Tibial artery (tissue), 4 donors: ENCODE measurements around the gene ARFRP1.

Source experiments
- DNase-seq, 2 donors: peaks; one replicate each; pipeline ENCODE4 v3.0.0-alpha.2; 2019
- H3K27ac ChIP-seq, 2 donors: fragments of 200-600 bp; sonication (generic) in 1 of 2; 1 replicate in 1 of 2; 2 replicates in 1 of 2; pipeline ENCODE4 v1.5.1; 2018 to 2019; ENCODE audit warnings: mild to moderate bottlenecking in 1 of 2
- H3K27me3 ChIP-seq, 2 donors: fragments of 200-600 bp; sonication (generic) in 1 of 2; one replicate each; pipeline versions ENCODE4 v1.5.1 to v1.6.0; 2016 to 2019
- H3K36me3 ChIP-seq, 3 donors: fragments of 200-600 bp; sonication (generic) in 2 of 3; one replicate each; pipeline ENCODE4 v1.5.1; 2016 to 2019; ENCODE audit warnings: mild to moderate bottlenecking in 2 of 3
- H3K4me1 ChIP-seq, 4 donors: fragments of 200-600 bp; sonication (generic) in 2 of 4; 1 replicate in 3 of 4; 2 replicates in 1 of 4; pipeline ENCODE4 v1.5.1; 2016 to 2019
- H3K4me3 ChIP-seq, 2 donors: fragments of 200-600 bp; sonication (generic) in 1 of 2; 1 replicate in 1 of 2; 2 replicates in 1 of 2; pipeline ENCODE4 v1.5.1; 2018 to 2019; ENCODE audit warnings: mild to moderate bottlenecking in 2 of 2
- H3K9me3 ChIP-seq, 3 donors: fragments of 200-600 bp; sonication (generic) in 1 of 3; one replicate each; pipeline ENCODE4 v1.5.1; 2016 to 2019
- intact Hi-C: fragments of 100-400 bp; cut with DNase I; formaldehyde crosslinking; loops from one replicate; pipeline ENCODE4 v1.15.0; 2023; ENCODE audit warnings: low total_unique reads
- TF ChIP-seq, protein P1 (sequence below), 2 experiments: fragments of 200-600 bp in 1 of 2; fragments of 450-650 bp in 1 of 2; IDR thresholded peaks; one replicate each; pipeline ENCODE4 v1.5.1; 2017 to 2019; ENCODE audit warnings: antibody characterized with exemption in 2 of 2, mild to moderate bottlenecking in 1 of 2, moderate library complexity in 1 of 2

The ARFRP1 gene

DNA sequence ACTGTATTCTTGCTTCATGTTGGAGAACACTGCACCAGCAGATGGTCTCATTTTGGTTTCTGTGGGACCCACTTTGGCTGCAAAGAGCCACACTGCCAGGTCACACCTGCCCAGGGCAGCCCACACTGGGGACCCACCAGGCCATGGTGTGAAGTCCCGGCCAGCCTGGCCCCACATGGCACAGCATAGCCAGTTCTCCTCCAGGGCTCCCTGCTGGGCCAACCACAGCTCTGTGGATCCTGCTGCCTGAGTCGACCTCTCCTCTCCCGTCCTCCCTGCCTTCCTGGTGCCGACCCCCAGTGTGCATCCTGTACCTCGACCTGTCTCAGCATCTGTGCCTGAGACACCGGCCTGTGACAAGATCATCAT is 3.0 kb downstream of the ARFRP1 start:
- H3K36me3 ChIP-seq = peaks cover 11 to 71% (median 38%) of the 10 kb centered on the region in 3 donors
- peak in 1 of 2 donors; percentile 38 for DNase-seq
- H3K27me3 ChIP-seq = no peaks in the 10 kb centered on the region
- intact Hi-C loops = loop anchor here (5.0 kb wide), 2 partner anchors 47 to 77 kb away; partner anchors contain the start of genes GMEB2 and RTEL1
- peaks cover 0 to 34% (median 28%) of the 10 kb centered on the region in 4 donors for H3K4me1 ChIP-seq
- H3K27ac ChIP-seq = no peak overlapping the region
- TF ChIP-seq, protein P1, sequence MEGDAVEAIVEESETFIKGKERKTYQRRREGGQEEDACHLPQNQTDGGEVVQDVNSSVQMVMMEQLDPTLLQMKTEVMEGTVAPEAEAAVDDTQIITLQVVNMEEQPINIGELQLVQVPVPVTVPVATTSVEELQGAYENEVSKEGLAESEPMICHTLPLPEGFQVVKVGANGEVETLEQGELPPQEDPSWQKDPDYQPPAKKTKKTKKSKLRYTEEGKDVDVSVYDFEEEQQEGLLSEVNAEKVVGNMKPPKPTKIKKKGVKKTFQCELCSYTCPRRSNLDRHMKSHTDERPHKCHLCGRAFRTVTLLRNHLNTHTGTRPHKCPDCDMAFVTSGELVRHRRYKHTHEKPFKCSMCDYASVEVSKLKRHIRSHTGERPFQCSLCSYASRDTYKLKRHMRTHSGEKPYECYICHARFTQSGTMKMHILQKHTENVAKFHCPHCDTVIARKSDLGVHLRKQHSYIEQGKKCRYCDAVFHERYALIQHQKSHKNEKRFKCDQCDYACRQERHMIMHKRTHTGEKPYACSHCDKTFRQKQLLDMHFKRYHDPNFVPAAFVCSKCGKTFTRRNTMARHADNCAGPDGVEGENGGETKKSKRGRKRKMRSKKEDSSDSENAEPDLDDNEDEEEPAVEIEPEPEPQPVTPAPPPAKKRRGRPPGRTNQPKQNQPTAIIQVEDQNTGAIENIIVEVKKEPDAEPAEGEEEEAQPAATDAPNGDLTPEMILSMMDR (IDR thresholded peaks at IDR 0.05) = no peak
- H3K4me3 ChIP-seq = no peak overlapping the region
- H3K9me3 ChIP-seq = no peaks in the 10 kb centered on the region

DNA sequence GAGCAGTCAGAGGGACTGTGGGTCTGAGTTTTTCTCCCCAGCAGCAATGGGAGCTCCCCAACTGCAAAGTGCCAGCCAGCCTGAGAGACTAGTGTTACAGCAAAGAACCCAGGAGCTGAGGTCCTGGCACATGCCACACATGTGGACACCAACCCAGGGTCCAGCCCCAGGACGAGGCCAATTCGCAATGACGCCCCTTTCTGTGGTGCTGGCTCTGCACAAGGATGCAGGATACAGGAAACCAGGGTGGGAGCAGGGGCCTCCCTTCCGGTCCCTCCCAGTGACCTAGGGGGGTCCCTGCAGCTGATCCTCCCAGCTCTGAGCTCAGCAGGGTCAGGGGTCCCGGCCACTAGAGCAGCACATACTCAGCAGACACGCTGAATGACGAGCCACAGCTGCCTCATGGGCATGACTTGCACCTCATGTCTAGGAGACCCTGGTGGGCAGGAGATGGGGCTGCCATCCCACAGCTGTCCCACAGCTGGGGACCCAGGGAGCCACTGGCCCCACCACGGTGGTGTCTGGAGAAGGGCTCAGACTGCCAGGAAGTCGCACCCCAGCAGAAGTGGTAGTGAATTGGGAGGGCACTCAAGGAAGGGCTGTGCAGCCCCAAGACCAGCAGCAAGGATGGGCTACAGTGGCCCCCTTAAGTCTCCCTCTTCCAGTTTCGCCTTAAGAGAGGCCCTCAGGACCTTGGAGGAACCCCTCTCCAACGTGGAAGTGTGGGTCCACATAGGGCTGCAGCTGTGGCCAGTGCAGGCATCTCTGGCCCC is 3.6 kb downstream of the ARFRP1 start:
- intact Hi-C loops = no loop called here
- TF ChIP-seq, protein P1 (IDR thresholded peaks at IDR 0.05) = no peak
- H3K27ac ChIP-seq = no peak overlapping the region

DNA sequence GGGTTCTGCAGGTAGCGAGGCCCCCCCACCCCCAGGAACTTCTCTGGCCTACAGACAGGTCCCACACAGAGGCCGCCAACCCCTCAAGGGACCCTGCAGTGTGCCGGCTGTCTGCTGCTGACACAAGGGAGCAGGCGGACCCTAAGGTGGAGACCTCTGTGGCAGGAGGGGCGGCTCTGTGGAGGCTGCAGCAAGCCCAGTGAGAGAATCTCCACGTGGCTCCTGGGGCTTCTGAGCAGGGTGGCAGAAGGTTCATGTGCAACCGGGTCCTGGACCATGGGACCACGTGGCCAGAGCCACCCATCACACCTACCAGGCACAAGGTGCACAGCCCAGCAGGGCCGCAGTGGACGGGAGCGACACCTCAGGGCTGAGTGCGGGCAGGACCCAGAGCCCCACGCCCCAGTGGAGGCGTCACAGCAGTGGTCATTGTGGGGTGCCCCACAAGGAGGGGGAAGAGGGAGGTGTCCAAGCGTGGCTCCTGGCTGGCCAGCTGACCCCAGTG is 4.3 kb downstream of the ARFRP1 start:
- Histone ChIP-seq H3K27ac (no peak overlapping the region), H3K9me3 (no peaks in the 10 kb centered on the region), H3K36me3 (peaks cover 11 to 60% (median 44%) of the 10 kb centered on the region in 3 donors), H3K4me3 (no peak overlapping the region), H3K4me1 (peaks cover 0 to 34% (median 28%) of the 10 kb centered on the region in 4 donors), H3K27me3 (no peaks in the 10 kb centered on the region)
- intact Hi-C loops = no loop called here
- peak; percentile 20 to 61 for DNase-seq
- TF ChIP-seq, protein P1 (IDR thresholded peaks at IDR 0.05) = no peak

More for the DNA sequence above, 3.6 kb downstream of the ARFRP1 start:
- Histone ChIP-seq H3K4me1 (peaks cover 0 to 34% (median 28%) of the 10 kb centered on the region in 4 donors), H3K36me3 (peaks cover 11 to 65% (median 41%) of the 10 kb centered on the region in 3 donors), H3K9me3 (no peaks in the 10 kb centered on the region), H3K27me3 (no peaks in the 10 kb centered on the region), H3K4me3 (no peak overlapping the region)
- peak in 1 of 2 donors; percentile 57 for DNase-seq

DNA sequence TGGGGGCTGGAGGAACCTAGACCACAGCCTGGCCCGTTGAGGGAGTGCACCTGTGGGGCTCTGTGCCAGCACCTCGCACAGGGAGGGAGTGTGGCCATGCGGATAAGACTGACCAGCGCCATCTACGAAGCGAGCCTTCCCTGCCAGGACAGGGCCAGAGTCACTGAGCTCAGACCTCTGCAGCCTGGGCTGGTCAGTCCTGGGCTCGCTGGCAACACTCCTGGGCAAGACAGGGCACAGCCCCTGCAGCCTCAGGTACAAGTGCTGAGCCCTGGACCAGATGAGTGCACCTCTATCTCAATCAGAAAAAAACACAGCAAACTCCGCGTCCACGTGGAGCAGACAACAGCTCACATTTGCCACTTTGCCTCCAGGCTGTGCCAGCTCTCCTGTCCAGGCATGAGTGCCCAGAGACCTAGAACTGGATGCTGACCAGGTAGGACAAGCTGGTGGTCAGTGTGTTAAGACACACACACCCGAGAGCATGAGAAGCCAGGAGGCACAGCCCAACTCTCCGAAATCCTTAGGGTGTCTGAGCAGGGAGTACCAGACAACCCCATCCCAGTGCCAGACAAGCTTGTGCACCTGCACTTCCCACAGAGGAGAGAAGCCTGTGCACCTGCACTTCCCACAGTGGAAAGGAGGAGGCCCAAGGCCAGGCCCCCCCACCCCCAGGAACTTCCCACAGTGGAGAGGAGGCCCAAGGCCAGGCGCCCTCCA is 4.9 kb downstream of the ARFRP1 start:
- H3K9me3 ChIP-seq = no peaks in the 10 kb centered on the region
- intact Hi-C loops = no loop called here
- no peak overlapping the region for H3K4me3 ChIP-seq
- H3K27ac ChIP-seq = no peak overlapping the region
- H3K4me1 ChIP-seq = peaks cover 0 to 36% (median 31%) of the 10 kb centered on the region in 4 donors
- peak in 1 of 2 donors; percentile 56 for DNase-seq
- TF ChIP-seq, protein P1 (IDR thresholded peaks at IDR 0.05) = no peak
- no peaks in the 10 kb centered on the region for H3K27me3 ChIP-seq
- peaks cover 11 to 60% (median 44%) of the 10 kb centered on the region in 3 donors for H3K36me3 ChIP-seq

DNA sequence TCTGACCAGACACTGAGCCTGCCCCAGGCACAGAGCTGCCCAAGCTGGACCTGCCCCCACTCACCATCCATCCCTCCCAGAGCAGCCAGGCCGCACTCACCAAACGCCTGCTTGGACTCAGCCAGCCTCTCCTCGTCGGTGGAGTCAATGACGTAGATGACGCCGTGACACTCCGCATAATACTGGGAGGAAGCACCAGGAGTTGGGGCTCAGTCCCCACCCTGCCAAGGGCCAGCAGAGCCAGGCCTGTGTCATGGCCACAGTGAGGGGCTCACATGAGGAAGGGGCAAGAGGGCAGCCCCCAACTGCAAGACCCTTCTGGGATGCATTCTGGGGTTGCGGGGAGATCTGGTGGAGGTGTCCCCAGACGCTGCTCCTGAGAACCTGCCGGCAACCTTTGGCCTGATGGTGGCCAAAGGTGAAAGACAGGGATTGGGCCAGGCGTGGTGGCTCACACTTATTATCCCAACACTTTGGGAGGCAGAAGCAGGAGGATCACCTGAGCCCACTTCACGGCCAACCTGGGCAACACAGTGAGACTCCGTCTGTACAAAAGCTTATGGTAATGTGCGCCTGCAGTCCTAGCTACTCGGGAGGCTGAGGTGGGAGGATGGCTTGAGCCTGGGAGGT is 5.6 kb downstream of the ARFRP1 start:
- intact Hi-C loops = no loop called here
- H3K27ac ChIP-seq = no peak overlapping the region
- TF ChIP-seq, protein P1 (IDR thresholded peaks at IDR 0.05) = no peak
- no peaks in the 10 kb centered on the region for H3K27me3 ChIP-seq
- no peaks in the 10 kb centered on the region for H3K9me3 ChIP-seq
- peak in 1 of 2 donors; percentile 59 for DNase-seq
- peaks cover 11 to 60% (median 50%) of the 10 kb centered on the region in 3 donors for H3K36me3 ChIP-seq
- H3K4me3 ChIP-seq = no peak overlapping the region
- peaks cover 0 to 43% (median 36%) of the 10 kb centered on the region in 4 donors for H3K4me1 ChIP-seq
